ENCODE data around the gene ABCA8.

Gene ABCA8

GRCh38 chr17:68870976-68871375 is 84.2 kb downstream of the ABCA8 start:
- no peaks in the 10 kb centered on the region for H3K4me1 Mint-ChIP-seq
- no peak overlapping the region for H3K4me3 Mint-ChIP-seq
- H3K27me3 Mint-ChIP-seq, result peaks cover 10% of the 10 kb centered on the region
- no peak overlapping the region for H3K27ac Mint-ChIP-seq
- no peaks in the 10 kb centered on the region for H3K36me3 Mint-ChIP-seq
- ATAC-seq (ENCODE audit: low read depth) (no peak), DNase-seq (ENCODE audit: low spot score in 2 of 2) (no peak)
- peaks cover 6% of the 10 kb centered on the region for H3K9me3 Mint-ChIP-seq

GRCh38 chr17:68870161-68870826 is 84.9 kb downstream of the ABCA8 start:
- Mint-ChIP-seq H3K4me1 (no peaks in the 10 kb centered on the region), H3K27me3 (peaks cover 6% of the 10 kb centered on the region), H3K4me3 (no peak overlapping the region), H3K9me3 (peaks cover 6% of the 10 kb centered on the region), H3K36me3 (no peaks in the 10 kb centered on the region), H3K27ac (no peak overlapping the region)
- DNase-seq (ENCODE audit: low spot score in 2 of 2) (no peak), ATAC-seq (ENCODE audit: low read depth) (no peak)

- H3K9me3 Mint-ChIP-seq, result peaks cover 5% of the 10 kb centered on the region
- no peak for DNase-seq (ENCODE audit: low spot score in 2 of 2)
- no peak for ATAC-seq (ENCODE audit: low read depth)
- no peaks in the 10 kb centered on the region for H3K36me3 Mint-ChIP-seq
- H3K27me3 Mint-ChIP-seq, result peaks cover 6% of the 10 kb centered on the region
- H3K27ac Mint-ChIP-seq, result no peak overlapping the region
- H3K4me1 Mint-ChIP-seq, result no peaks in the 10 kb centered on the region
- H3K4me3 Mint-ChIP-seq, result no peak overlapping the region
Observed at GRCh38 chr17:68868708-68869107, 86.5 kb downstream of the ABCA8 start.

GRCh38 chr17:68867759-68868516 is 87.3 kb downstream of the ABCA8 start:
- Mint-ChIP-seq H3K36me3 (no peaks in the 10 kb centered on the region), H3K27ac (no peak overlapping the region), H3K9me3 (peaks cover 3% of the 10 kb centered on the region), H3K4me3 (no peak overlapping the region), H3K4me1 (no peaks in the 10 kb centered on the region), H3K27me3 (peaks cover 6% of the 10 kb centered on the region)
- DNase-seq (ENCODE audit: low spot score in 2 of 2), result no peak
- no peak for ATAC-seq (ENCODE audit: low read depth)

- DNase-seq (ENCODE audit: low spot score in 2 of 2), result no peak
- Mint-ChIP-seq H3K27ac (no peak overlapping the region), H3K9me3 (peaks cover 3% of the 10 kb centered on the region), H3K36me3 (no peaks in the 10 kb centered on the region), H3K4me1 (no peaks in the 10 kb centered on the region), H3K4me3 (no peak overlapping the region), H3K27me3 (peaks cover 6% of the 10 kb centered on the region)
- no peak for ATAC-seq (ENCODE audit: low read depth)
Observed at GRCh38 chr17:68865584-68865983, 89.6 kb downstream of the ABCA8 start.

- DNase-seq (ENCODE audit: low spot score in 2 of 2) (no peak), ATAC-seq (ENCODE audit: low read depth) (no peak)
- Mint-ChIP-seq H3K4me1 (no peaks in the 10 kb centered on the region), H3K36me3 (peaks cover 2% of the 10 kb centered on the region), H3K27ac (no peak overlapping the region), H3K27me3 (peaks cover 2% of the 10 kb centered on the region), H3K4me3 (no peak overlapping the region), H3K9me3 (peaks cover 3% of the 10 kb centered on the region)
Observed at GRCh38 chr17:68863091-68863652, 92.0 kb downstream of the ABCA8 start.

- Mint-ChIP-seq H3K9me3 (peaks cover 3% of the 10 kb centered on the region), H3K27ac (no peak overlapping the region), H3K4me1 (no peaks in the 10 kb centered on the region), H3K27me3 (peaks cover 4% of the 10 kb centered on the region), H3K36me3 (peaks cover 2% of the 10 kb centered on the region), H3K4me3 (no peak overlapping the region)
- no peak for DNase-seq (ENCODE audit: low spot score in 2 of 2)
- ATAC-seq (ENCODE audit: low read depth), result no peak
Observed at GRCh38 chr17:68861602-68862001, 93.6 kb downstream of the ABCA8 start.

- H3K9me3 Mint-ChIP-seq, result peaks cover 3% of the 10 kb centered on the region
- DNase-seq (ENCODE audit: low spot score in 2 of 2), result no peak
- H3K4me3 Mint-ChIP-seq, result no peak overlapping the region
- H3K4me1 Mint-ChIP-seq, result no peaks in the 10 kb centered on the region
- H3K27ac Mint-ChIP-seq, result no peak overlapping the region
- H3K36me3 Mint-ChIP-seq, result peaks cover 2% of the 10 kb centered on the region
- no peak for ATAC-seq (ENCODE audit: low read depth)
- H3K27me3 Mint-ChIP-seq, result peaks cover 4% of the 10 kb centered on the region
Observed at GRCh38 chr17:68860941-68861340, 94.3 kb downstream of the ABCA8 start.

GRCh38 chr17:68854452-68854851 is 100.7 kb downstream of the ABCA8 start:
- ATAC-seq (ENCODE audit: low read depth), result no peak
- Mint-ChIP-seq H3K9me3 (no peaks in the 10 kb centered on the region), H3K27ac (no peak overlapping the region), H3K36me3 (peaks cover 2% of the 10 kb centered on the region), H3K4me1 (no peaks in the 10 kb centered on the region), H3K4me3 (no peak overlapping the region), H3K27me3 (peaks cover 14% of the 10 kb centered on the region)
- DNase-seq (ENCODE audit: low spot score in 2 of 2), result no peak

- no peak for DNase-seq (ENCODE audit: low spot score in 2 of 2)
- H3K36me3 Mint-ChIP-seq, result no peaks in the 10 kb centered on the region
- no peak for ATAC-seq (ENCODE audit: low read depth)
- H3K4me3 Mint-ChIP-seq, result no peak overlapping the region
- peaks cover 12% of the 10 kb centered on the region for H3K27me3 Mint-ChIP-seq
- no peaks in the 10 kb centered on the region for H3K4me1 Mint-ChIP-seq
- no peaks in the 10 kb centered on the region for H3K9me3 Mint-ChIP-seq
- no peak overlapping the region for H3K27ac Mint-ChIP-seq
Observed at GRCh38 chr17:68853439-68853838, 101.8 kb downstream of the ABCA8 start.

- no peaks in the 10 kb centered on the region for H3K9me3 Mint-ChIP-seq
- no peaks in the 10 kb centered on the region for H3K4me1 Mint-ChIP-seq
- no peak overlapping the region for H3K4me3 Mint-ChIP-seq
- no peak for ATAC-seq (ENCODE audit: low read depth)
- H3K36me3 Mint-ChIP-seq, result no peaks in the 10 kb centered on the region
- H3K27ac Mint-ChIP-seq, result no peak overlapping the region
- no peak for DNase-seq (ENCODE audit: low spot score in 2 of 2)
- peaks cover 12% of the 10 kb centered on the region for H3K27me3 Mint-ChIP-seq
Observed at GRCh38 chr17:68853036-68853435, 102.2 kb downstream of the ABCA8 start.

- ATAC-seq (ENCODE audit: low read depth) (no peak), DNase-seq (ENCODE audit: low spot score in 2 of 2) (no peak)
- Mint-ChIP-seq H3K27me3 (peaks cover 10% of the 10 kb centered on the region), H3K36me3 (no peaks in the 10 kb centered on the region), H3K4me3 (no peak overlapping the region), H3K27ac (no peak overlapping the region), H3K4me1 (no peaks in the 10 kb centered on the region), H3K9me3 (no peaks in the 10 kb centered on the region)
Observed at GRCh38 chr17:68851890-68852289, 103.3 kb downstream of the ABCA8 start.

- DNase-seq (ENCODE audit: low spot score in 2 of 2) (no peak), ATAC-seq (ENCODE audit: low read depth) (no peak)
- Mint-ChIP-seq H3K27ac (no peak overlapping the region), H3K27me3 (peaks cover 10% of the 10 kb centered on the region), H3K4me3 (no peak overlapping the region), H3K36me3 (no peaks in the 10 kb centered on the region), H3K4me1 (no peaks in the 10 kb centered on the region), H3K9me3 (no peaks in the 10 kb centered on the region)
Observed at GRCh38 chr17:68850749-68851510, 104.3 kb downstream of the ABCA8 start.

Measured in memory B cell (primary cell).